ENCODE results near the gene MEGF9.

DNA sequence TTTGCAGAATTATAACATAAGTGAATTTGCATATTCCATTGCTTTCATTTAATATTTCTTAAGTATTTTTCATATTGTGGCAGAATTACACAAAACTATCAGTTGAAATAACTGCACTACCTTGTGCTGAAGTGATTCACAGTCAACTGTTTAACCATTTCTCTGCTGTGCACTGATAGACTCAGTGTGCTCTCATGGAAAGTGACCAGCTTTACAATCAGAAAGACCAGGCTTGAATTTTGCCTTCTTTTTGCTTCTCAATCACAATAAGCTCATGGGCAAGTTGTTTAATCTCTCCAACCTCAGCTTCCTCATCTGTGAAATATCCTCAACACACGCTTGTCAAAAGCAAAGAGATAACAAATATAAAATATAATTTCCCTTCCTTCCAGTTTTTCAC lies 152.6 kb downstream of the MEGF9 start:
- TF ChIP-seq, protein P1, sequence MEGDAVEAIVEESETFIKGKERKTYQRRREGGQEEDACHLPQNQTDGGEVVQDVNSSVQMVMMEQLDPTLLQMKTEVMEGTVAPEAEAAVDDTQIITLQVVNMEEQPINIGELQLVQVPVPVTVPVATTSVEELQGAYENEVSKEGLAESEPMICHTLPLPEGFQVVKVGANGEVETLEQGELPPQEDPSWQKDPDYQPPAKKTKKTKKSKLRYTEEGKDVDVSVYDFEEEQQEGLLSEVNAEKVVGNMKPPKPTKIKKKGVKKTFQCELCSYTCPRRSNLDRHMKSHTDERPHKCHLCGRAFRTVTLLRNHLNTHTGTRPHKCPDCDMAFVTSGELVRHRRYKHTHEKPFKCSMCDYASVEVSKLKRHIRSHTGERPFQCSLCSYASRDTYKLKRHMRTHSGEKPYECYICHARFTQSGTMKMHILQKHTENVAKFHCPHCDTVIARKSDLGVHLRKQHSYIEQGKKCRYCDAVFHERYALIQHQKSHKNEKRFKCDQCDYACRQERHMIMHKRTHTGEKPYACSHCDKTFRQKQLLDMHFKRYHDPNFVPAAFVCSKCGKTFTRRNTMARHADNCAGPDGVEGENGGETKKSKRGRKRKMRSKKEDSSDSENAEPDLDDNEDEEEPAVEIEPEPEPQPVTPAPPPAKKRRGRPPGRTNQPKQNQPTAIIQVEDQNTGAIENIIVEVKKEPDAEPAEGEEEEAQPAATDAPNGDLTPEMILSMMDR (IDR thresholded peaks at IDR 0.05), result no peak
- TF ChIP-seq POLR2A (IDR thresholded peaks at IDR 0.05), result no peak

Measured in adrenal gland (tissue), 5 donors.